ENCODE measurements around the gene PLA2G2C.

The PLA2G2C gene

DNA sequence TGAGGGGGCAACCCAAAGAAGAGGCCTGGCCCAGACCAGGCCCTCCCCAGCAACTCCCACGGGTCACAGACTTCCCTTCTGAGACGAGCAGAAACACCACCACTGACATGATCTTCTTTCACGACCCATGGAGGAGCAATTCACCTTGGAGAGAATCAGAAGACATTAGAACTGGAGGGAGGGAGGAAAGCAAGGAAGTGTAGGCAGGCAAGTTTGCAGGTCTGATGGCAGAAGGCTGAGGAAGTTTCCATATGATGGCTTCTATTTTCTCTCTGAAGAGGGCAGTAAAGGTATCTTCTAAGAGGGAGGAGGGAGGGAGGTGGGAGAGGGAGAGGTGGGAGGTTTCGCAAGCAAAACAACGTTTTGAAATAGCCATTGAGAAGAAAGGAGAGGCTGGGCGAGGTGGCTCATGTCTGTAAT, 1.8 kb downstream of the PLA2G2C start:
- Histone ChIP-seq H3K9ac (ENCODE audit: insufficient read length) (no peak overlapping the region), H3K4me3 (no peak overlapping the region), H3K27ac (no peak overlapping the region), H3K9me3 (ENCODE audit: low read depth, low read length) (no peaks in the 10 kb centered on the region), H3K36me3 (ENCODE audit: insufficient read depth, low read length) (no peaks in the 10 kb centered on the region)
- TF ChIP-seq POLR2AphosphoS5 (IDR thresholded peaks at IDR 0.05; ENCODE audit: borderline replicate concordance, low read depth, low read length), result no peak
- TF ChIP-seq EZH2 (IDR thresholded peaks at IDR 0.05), result no peak
- TF ChIP-seq FOXP2 (optimal IDR thresholded peaks at IDR 0.05; ENCODE audit: control extremely low read depth, extremely low read length, insufficient read depth), result no peak
- no peak for DNase-seq (ENCODE audit: low read depth, low spot score)

DNA sequence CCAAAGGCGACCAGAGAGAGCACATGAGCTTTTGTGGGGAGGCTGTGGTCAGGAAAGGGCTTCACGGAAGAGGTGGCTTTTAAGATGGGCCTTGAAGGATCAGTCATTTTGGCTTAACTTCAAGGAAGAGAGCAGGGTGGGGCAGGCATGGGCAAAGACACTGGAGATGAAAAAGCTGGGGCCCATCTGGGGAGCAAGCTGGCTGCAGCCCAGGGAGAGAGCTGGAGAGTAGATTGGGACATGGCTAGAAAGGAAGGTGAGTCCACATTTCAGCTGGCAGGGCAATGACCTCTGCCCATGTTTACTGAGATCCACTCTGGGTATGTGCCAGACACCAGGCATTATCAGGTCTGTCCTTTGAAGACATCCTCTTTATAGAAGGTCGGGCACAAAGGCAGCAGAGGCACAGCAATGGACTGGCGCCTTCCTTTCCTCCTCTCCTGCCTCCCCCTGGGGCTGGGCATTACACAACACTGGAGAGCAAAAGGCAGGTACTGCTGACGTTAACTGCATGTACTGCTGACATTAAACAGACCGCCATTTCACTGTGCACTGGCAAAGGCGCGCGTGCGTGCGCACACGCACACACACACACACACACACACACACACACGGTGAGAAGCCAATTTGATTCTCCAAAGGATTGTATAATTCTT, 2.6 kb downstream of the PLA2G2C start:
- no peak overlapping the region for H3K27ac ChIP-seq
- H3K36me3 ChIP-seq (ENCODE audit: insufficient read depth, low read length), result no peaks in the 10 kb centered on the region
- no peaks in the 10 kb centered on the region for H3K9me3 ChIP-seq (ENCODE audit: low read depth, low read length)
- H3K4me3 ChIP-seq, result no peak overlapping the region
- TF ChIP-seq POLR2AphosphoS5 (IDR thresholded peaks at IDR 0.05; ENCODE audit: borderline replicate concordance, low read depth, low read length) (no peak), FOXP2 (optimal IDR thresholded peaks at IDR 0.05; ENCODE audit: control extremely low read depth, extremely low read length, insufficient read depth) (no peak), EZH2 (IDR thresholded peaks at IDR 0.05) (no peak)
- DNase-seq (ENCODE audit: low read depth, low spot score), result no peak
- H3K9ac ChIP-seq (ENCODE audit: insufficient read length), result no peak overlapping the region

DNA sequence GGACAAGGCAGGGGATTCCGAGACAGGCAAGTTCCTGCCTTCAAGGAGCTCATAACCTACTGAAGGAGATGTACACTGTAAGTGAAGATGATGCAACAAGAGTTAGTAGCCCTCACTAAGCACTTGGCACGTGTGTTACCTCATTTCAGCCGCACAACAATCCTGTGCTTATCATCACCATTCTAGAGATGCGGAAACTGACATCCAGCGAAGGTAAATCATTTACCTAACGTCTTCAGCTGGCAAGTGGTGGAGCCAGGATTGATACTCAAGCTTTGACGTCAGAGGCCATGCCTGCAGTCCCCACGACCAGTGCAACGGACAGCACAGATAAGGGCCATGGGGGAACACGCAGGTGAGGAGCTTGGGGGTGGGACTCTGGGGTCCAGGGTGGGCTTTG, 3.3 kb downstream of the PLA2G2C start:
- Histone ChIP-seq H3K36me3 (ENCODE audit: insufficient read depth, low read length) (no peaks in the 10 kb centered on the region), H3K27ac (no peak overlapping the region), H3K9ac (ENCODE audit: insufficient read length) (no peak overlapping the region), H3K4me3 (no peak overlapping the region), H3K9me3 (ENCODE audit: low read depth, low read length) (no peaks in the 10 kb centered on the region)
- TF ChIP-seq EZH2 (IDR thresholded peaks at IDR 0.05) (no peak), FOXP2 (optimal IDR thresholded peaks at IDR 0.05; ENCODE audit: control extremely low read depth, extremely low read length, insufficient read depth) (no peak), POLR2AphosphoS5 (IDR thresholded peaks at IDR 0.05; ENCODE audit: borderline replicate concordance, low read depth, low read length) (no peak)
- no peak for DNase-seq (ENCODE audit: low read depth, low spot score)

DNA sequence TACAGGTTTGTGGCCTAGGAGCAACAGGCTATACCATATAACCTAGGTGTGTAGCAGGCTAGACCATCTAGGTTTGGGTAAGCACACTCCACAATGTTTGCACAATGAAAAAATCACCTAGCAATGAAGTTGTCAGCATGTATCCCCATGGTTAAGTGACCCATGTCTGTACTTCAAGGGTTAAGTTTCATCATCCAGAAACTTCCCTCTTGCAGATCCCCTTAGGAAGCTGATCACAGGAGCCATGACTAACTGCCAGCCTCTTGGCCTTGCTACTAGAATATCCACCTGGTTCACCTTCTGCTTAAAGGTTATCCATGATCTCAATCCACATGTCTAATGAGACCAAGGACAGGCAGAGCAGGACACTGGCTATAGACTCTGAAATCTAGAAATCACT, 3.9 kb downstream of the PLA2G2C start:
- no peaks in the 10 kb centered on the region for H3K36me3 ChIP-seq (ENCODE audit: insufficient read depth, low read length)
- no peak for DNase-seq (ENCODE audit: low read depth, low spot score)
- TF ChIP-seq EZH2 (IDR thresholded peaks at IDR 0.05) (no peak), POLR2AphosphoS5 (IDR thresholded peaks at IDR 0.05; ENCODE audit: borderline replicate concordance, low read depth, low read length) (no peak), FOXP2 (optimal IDR thresholded peaks at IDR 0.05; ENCODE audit: control extremely low read depth, extremely low read length, insufficient read depth) (no peak)
- H3K27ac ChIP-seq, result no peak overlapping the region
- H3K9ac ChIP-seq (ENCODE audit: insufficient read length), result no peak overlapping the region
- H3K9me3 ChIP-seq (ENCODE audit: low read depth, low read length), result no peaks in the 10 kb centered on the region
- H3K4me3 ChIP-seq, result no peak overlapping the region

DNA sequence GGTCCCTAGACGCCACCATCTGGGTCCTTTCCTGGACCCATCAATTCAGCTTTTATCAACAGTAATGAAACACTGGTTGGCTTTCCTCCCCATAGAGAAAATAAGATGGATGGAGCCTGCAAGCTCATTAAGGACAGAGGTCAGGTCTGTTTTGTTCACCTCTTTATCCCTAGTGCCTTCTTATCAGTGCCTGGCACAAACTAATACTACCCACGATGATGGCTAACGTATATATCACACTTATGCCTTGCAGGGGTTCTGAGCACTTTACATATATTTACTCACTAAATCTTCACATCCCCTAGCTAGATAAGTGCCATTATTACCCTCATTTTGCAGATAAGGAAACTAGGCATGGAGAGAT, 5.5 kb downstream of the PLA2G2C start:
- Histone ChIP-seq H3K36me3 (ENCODE audit: insufficient read depth, low read length) (no peaks in the 10 kb centered on the region), H3K27ac (no peak overlapping the region), H3K9me3 (ENCODE audit: low read depth, low read length) (no peaks in the 10 kb centered on the region), H3K9ac (ENCODE audit: insufficient read length) (no peak overlapping the region), H3K4me3 (no peak overlapping the region)
- no peak for DNase-seq (ENCODE audit: low read depth, low spot score)
- TF ChIP-seq FOXP2 (optimal IDR thresholded peaks at IDR 0.05; ENCODE audit: control extremely low read depth, extremely low read length, insufficient read depth) (no peak), EZH2 (IDR thresholded peaks at IDR 0.05) (no peak), POLR2AphosphoS5 (IDR thresholded peaks at IDR 0.05; ENCODE audit: borderline replicate concordance, low read depth, low read length) (no peak)

DNA sequence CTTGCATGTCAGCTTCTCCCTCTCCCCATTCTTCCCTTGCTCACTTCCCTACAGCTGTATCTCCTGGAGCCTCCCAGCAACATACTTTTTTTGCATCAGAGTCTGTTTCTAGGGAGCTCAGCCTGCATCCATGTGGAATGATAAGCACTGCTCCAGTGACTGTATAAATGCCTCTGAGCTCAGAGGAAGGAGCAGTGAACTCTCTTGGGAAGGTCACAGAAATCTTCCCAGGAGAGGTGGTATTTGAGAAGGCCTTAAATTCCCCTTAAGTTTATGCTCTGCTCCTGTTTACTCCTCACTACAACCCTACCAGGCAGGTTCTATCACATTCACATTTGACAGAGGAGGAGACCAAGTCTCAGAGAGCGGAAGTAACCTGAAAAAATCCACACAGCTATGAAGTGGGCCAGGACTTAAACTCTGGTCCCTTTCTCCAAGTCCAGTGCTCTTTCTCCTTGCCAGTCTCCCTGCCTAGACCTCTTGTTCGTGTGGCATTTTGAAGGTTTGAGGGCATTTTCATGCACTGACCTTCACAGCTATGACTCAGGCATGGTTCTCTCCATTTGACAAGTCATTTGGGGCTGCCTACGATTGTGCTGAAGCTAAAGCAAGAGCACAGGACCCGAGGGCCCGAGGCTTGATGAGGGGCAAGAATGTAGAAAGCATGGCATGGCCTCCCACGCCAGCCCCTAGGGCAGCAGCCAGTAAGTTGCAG, 6.0 kb downstream of the PLA2G2C start:
- no peak for TF ChIP-seq POLR2AphosphoS5 (IDR thresholded peaks at IDR 0.05; ENCODE audit: borderline replicate concordance, low read depth, low read length)
- no peak for TF ChIP-seq EZH2 (IDR thresholded peaks at IDR 0.05)
- TF ChIP-seq FOXP2 (optimal IDR thresholded peaks at IDR 0.05; ENCODE audit: control extremely low read depth, extremely low read length, insufficient read depth), result no peak
- H3K4me3 ChIP-seq, result no peak overlapping the region
- DNase-seq (ENCODE audit: low read depth, low spot score), result no peak
- H3K27ac ChIP-seq, result no peak overlapping the region
- no peaks in the 10 kb centered on the region for H3K9me3 ChIP-seq (ENCODE audit: low read depth, low read length)
- no peak overlapping the region for H3K9ac ChIP-seq (ENCODE audit: insufficient read length)
- H3K36me3 ChIP-seq (ENCODE audit: insufficient read depth, low read length), result no peaks in the 10 kb centered on the region

DNA sequence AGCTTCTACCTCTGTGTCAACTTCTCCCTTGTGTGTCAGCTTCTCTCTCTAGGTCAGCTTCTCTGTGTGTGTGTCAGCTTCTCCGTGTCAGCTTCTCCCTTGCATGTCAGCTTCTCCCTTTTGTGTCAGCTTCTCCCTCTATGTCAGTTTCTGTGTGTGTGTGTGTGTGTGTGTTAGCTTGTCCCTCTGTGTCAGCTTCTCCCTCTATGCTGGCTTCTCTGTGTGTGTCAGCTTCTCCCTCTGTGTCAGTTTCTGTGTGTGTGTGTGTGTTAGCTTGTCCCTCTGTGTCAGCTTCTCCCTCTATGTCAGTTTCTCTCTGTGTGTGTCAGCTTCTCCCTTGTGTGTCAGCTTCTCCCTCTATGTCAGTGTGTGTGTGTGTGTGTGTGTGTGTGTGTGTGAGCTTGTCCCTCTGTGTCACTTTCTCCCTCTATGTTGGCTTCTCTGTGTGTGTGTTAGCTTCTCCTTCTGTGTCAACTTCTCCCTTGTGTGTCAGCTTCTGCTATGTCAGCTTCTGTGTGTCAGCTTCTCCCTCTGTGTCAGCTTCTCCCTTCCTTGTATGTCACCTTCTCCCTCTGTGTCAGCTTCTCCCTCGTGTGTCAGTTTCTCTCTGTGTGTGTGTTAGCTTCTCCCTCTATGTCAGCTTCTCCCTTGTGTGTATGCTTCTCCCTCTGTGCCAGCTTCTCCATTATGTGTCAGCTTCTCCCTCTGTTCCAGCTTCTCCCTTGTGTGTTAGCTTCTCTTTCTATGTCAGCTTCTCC, 6.8 kb downstream of the PLA2G2C start:
- no peaks in the 10 kb centered on the region for H3K36me3 ChIP-seq (ENCODE audit: insufficient read depth, low read length)
- no peaks in the 10 kb centered on the region for H3K9me3 ChIP-seq (ENCODE audit: low read depth, low read length)
- no peak overlapping the region for H3K4me3 ChIP-seq
- TF ChIP-seq FOXP2 (optimal IDR thresholded peaks at IDR 0.05; ENCODE audit: control extremely low read depth, extremely low read length, insufficient read depth) (no peak), EZH2 (IDR thresholded peaks at IDR 0.05) (no peak), POLR2AphosphoS5 (IDR thresholded peaks at IDR 0.05; ENCODE audit: borderline replicate concordance, low read depth, low read length) (no peak)
- H3K9ac ChIP-seq (ENCODE audit: insufficient read length), result no peak overlapping the region
- H3K27ac ChIP-seq, result no peak overlapping the region
- no peak for DNase-seq (ENCODE audit: low read depth, low spot score)

DNA sequence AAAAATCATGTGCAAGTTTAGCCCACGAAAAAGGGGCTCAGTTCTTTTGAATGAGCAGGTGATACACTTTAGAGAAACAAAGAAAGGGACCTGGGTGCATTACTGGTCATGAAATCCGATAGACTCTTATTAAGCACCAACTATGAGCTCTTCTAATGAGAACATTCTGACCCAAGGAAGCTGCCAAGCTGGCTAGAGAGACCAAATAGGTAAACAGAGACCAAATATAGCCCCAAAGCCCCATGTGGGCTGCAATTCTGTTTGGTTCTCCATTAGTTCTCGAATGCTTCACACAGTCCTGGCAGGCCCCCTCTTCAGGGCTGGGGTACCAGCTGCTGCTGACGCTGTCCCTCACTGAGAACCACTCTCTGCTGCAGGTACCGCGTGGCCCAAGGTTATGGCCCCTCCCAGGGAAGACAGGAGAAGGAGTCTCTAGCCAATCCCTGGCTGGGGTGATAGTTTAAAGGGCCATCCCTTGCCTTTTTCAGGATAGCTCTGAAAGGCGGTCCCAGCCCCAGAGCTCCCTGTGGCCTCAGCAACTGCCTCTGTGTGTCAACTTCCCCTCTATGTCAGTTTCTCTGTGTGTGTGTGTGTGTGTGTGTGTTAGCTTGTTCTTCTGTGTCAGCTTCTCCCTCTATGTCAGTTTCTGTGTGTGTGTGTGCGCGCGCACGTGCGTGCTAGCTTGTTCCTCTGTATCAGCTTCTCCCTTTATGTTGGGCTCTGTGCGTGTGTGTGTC, 7.5 kb downstream of the PLA2G2C start:
- DNase-seq (ENCODE audit: low read depth, low spot score), result no peak
- TF ChIP-seq POLR2AphosphoS5 (IDR thresholded peaks at IDR 0.05; ENCODE audit: borderline replicate concordance, low read depth, low read length) (no peak), EZH2 (IDR thresholded peaks at IDR 0.05) (no peak), FOXP2 (optimal IDR thresholded peaks at IDR 0.05; ENCODE audit: control extremely low read depth, extremely low read length, insufficient read depth) (no peak)
- Histone ChIP-seq H3K4me3 (no peak overlapping the region), H3K9me3 (ENCODE audit: low read depth, low read length) (no peaks in the 10 kb centered on the region), H3K36me3 (ENCODE audit: insufficient read depth, low read length) (no peaks in the 10 kb centered on the region), H3K9ac (ENCODE audit: insufficient read length) (no peak overlapping the region), H3K27ac (no peak overlapping the region)
